CD4-positive, alpha-beta T cell treated with Interleukin-21 for 1 hour (primary cell): ENCODE data around the gene SLC16A3.

Source experiments
- DNase-seq: peaks from one replicate; pipeline ENCODE4 v3.0.0-alpha.2; 2020

Gene SLC16A3

GRCh38 chr17:82224666-82225065, 4.2 kb upstream of the SLC16A3 start:
- no peak for DNase-seq

DNA sequence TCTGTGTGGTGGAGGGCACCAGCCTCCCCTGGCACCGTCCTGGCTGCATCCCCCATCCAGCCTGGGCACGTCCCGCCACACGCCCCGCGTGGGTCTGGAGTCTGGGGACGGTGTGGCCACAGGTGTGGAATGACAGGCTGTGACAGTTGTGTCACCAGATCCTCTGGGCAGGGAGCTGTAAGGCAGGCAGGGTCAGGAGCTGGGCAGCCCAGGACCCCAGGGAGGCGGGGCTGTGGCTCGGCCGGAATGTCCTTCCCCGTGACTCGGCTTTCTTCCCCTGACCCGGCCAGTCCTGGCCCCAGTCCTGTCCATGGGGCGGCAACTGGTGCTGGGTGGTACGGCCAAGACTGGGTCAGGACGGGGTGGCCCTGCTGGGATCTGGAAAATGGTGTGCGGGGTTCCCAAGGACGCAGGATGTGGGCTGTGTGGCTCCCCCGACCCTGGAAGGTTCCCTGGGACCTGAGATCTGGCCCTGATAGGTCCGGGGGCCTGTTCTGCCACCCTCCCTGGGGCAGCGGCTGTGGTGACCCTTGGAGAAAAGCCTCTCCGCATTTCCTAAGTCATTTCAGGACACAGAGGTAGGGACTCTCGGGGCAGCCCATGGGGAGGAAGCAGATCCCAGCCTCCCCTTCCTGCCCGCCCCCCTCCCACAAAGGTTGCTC, 3.3 kb upstream of the SLC16A3 start:
- no peak for DNase-seq

DNA sequence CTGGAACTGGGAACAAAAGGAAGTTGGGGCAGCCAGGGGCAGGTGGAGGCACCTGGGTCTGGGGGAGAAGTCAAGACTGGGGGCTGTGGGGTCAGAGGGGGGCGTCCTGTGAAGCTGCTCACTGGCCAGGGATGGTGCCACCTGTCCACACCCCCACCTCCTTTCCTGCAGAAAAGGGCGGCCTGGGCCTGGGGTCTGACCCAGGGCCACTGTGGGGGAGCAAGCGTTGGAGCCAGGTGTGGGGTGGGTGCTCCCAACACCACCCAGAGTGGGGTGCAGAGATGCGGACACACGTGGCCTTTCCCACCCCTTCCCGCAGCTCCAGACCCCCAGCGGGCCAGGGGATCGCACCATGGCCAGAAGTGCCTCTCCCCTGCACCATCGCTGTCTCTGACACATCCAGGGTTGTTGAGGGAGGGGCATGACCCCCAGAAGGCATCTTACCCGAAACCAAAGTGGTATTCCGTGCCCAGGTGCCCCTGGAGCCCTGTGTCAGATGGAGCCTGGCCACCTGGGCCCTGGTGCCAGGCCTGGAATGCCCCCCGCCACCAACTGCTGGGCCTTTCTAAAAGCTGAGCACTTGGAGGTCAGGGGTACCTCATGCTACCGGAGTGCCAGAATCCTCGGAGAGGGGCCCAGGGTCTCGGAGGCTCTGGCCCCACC, 2.6 kb upstream of the SLC16A3 start:
- no peak for DNase-seq

DNA sequence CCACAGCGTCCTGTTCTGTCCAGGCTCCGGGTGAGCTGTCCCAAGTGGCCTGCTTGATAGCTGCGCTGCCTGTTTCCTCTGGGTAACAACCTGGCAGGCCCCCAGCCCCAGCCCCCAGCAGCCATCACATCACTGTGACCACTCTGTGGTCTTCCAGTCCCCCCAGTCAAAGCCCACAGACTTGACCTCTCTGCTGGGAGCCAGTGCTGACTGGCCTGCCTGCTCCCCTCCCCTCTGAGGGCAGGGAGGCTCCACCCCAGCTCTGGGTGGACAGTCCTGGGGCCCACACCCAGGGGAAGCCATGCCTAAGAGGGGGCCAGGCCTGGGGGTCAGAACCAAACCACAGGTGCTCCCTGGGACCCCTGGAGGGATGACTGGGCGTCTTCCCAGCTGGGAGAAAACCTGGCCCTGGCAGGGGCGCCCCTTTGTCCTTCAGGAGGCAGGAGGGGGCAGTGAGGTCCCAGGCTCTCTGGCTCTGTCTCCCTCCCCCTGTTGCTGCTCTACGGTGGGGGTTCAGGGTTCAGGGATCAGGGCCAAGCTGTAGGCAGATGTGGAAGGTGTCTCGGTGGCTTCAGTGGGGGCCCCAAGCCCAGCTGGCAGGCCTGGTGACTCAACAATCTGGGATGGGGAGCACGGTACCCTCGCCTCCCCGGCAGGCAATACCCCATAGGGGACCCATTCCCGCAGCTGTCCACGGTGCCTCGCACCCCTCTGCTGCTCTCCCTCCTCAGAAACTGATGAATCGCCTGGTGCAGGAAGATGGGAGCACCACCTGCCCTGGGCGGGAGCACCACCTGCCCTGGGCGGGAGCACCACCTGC, 1.8 kb upstream of the SLC16A3 start:
- no peak for DNase-seq

- no peak for DNase-seq
These were observed 1.1 kb upstream of the SLC16A3 start for GRCh38 chr17:82227629-82228277.

GRCh38 chr17:82228278-82228841, 482 bp upstream of the SLC16A3 start:
- DNase-seq, result peak; percentile 75

DNA sequence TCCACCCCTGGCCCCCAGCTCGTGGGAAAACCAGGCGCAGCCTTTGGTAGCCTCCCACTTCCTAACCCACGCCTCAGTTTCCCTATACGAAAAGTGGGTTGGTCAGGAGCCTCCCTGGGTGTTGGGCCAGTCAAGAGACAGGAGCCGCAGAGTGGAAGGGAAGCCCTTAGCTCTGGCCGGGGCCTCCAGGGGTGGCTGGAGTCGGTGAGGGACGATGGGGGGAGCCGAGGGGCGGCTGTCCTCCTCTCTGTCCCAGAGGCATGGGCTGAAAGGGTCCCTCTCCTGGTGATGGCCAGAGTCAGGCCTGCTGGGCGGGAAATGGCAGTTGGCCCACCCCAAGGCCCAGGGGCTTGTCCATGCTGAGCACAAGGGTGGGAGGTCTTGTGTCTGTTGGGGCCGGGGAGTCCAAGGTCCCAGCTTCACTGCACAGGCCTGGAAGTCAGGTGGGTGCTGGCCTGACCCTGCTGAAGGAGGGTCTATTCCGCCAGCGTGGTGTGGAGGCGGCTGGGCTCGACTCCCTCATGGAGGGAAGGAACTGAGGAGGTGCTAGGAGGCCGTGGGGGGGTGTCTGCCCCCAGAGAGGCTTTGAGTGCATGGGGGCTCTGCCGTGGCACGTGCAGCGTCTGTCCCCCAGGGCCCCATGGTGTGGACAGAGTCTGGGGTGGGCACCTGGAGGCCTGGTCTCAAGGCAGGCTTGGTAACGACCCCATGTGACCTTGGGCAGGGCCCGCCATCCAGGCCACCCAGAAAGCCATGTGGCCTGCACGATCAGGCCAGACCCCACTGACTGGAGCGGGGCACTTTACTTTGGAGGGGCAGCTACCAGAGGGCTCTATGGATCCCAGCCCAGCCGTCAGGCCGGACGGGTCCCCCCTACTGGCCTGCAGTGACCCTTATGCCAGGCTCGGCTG, 1.1 kb downstream of the SLC16A3 start:
- no peak for DNase-seq

DNA sequence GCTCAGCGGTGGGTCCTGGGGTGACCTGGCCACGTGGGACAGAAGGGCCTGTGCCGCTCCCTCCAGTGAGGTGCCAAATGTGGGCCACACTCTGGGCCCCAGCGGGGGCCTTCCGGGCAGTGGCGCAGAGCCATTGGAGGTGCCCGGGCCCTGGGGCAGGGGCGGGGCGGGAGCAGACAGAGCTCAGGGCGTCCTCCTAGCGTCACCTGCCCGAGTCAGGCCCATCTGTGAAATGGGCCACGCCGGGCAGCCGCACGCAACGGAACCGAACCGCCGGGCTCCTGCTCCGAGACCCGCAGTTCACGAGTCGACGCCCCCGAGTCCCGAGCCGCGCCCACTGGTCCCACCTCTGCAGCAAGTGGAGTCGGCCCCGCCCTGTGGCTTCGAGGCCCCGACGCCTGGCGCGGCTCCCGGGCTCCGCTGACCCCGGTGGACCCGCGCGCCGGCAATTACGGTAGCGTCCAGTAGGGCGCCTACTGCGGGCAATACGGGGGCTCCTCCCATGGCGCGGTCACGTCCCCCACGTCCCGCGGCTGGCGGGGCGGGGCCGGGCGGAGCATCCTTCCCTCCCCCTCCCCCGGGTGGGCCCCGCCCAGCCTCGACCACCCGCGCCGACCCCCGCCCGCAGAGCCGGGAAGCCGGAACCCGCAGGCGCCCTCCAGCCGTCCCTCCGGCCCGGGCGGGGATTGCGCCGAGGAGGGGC, 1.9 kb downstream of the SLC16A3 start:
- DNase-seq, result peak; percentile 73

DNA sequence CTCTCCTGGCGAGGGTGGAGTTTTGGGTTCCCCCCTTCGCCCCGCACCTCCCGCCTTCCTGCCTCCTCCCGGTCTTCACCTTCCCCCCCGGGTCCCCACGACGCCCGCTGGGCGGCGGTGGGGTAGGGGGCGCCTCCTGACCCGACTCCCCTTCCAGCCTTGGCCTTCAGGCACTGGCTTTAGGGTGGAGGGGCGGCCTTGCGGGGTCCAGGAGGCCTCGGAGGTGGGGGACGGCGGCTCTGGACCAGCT, 2.4 kb downstream of the SLC16A3 start:
- no peak for DNase-seq

DNA sequence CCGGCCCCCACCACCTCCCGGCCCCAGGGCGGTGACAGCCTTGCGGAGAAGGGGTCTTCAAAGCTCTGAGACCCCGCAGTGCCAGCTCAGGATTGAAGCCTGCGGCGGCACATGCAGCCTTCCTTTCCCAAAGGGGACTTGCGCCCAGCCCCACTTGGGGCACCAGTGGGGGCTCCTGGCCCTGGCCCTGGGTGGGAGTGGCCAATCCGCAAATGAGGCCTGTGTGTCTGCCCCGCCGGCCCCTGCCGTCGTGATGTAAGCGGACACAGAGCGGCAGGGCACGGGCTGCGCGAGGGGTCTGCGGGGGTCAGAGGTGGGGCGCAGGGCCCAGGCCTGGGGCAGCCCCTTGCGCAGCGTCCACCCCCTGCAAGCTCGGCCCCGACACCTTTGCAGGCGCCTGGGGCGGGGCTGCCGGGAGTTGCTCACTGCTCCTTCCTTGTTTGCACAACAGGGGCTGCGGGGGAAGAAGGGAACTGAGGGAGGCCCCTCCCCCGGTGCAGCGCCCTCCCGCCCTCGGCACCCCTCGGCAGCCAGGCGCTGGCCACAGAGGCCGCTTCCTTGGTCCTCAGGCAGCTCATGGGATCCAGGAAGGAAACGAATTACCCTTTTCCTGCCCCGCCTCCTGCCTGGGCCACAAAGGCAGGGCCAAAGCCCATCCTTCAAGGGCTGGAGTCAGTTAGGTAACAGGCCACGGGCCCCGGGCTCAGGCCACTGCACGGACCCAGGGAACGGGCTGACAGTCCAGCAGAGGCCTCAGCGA, 2.9 kb downstream of the SLC16A3 start:
- peak; percentile 42 for DNase-seq

- no peak for DNase-seq
These were observed 3.5 kb downstream of the SLC16A3 start for GRCh38 chr17:82232322-82232820.

GRCh38 chr17:82232876-82233785, 4.3 kb downstream of the SLC16A3 start:
- no peak for DNase-seq

DNA sequence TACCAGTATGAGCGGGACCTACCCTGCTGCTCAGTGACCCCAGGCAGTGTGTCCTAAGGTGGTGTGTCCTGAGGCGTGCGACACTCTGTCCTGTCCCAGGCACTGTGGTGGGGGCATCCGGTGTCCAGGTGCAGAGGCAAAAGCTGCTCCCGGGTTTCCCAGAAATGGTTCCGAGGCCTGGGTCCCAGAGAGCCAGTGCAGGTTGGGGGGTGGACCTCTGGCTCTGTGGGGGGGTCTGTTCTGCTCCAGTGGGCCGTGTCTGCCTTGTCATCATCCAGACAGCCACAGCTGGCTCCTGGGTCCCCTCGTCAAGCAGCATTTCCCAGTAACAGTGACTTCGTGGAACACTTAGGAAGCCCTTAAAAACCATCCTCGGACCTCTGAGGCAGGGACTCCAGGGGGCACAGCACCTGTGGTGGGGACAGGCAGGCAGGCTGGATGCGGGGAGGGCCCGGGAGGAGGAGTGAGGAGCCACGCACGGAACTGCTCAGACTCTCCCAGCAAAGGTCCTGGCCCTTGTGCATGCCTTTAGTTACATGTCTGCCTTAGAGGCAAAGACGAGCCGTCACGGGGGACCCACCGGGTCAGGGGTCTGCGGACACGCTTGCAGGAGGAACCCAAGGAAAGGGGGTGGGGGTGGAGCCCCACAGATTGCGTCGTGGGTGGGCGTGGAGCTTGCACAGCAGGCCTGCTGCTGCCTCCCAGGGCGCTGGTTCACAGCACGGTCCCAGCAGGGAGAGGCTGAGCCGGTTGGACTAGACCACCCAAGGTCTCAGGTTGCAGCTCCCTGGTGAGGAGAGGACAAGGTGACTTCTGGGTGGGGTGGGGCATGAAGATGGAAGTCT, 5.6 kb downstream of the SLC16A3 start:
- DNase-seq, result no peak

GRCh38 chr17:82235056-82235774, 6.4 kb downstream of the SLC16A3 start:
- no peak for DNase-seq

DNA sequence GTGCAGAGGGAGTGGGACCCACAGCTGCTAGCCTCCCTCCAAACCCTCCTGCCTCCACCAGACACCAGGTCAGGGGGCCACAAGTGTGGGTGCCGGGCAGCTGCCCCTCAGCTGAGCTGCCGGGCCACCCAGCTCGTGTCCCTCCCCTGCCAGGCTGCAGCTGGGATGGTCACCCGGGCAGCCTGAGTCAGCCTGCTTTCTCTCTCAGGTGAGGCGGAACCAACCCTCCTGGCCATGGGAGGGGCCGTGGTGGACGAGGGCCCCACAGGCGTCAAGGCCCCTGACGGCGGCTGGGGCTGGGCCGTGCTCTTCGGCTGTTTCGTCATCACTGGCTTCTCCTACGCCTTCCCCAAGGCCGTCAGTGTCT, 6.9 kb downstream of the SLC16A3 start:
- DNase-seq, result no peak

DNA sequence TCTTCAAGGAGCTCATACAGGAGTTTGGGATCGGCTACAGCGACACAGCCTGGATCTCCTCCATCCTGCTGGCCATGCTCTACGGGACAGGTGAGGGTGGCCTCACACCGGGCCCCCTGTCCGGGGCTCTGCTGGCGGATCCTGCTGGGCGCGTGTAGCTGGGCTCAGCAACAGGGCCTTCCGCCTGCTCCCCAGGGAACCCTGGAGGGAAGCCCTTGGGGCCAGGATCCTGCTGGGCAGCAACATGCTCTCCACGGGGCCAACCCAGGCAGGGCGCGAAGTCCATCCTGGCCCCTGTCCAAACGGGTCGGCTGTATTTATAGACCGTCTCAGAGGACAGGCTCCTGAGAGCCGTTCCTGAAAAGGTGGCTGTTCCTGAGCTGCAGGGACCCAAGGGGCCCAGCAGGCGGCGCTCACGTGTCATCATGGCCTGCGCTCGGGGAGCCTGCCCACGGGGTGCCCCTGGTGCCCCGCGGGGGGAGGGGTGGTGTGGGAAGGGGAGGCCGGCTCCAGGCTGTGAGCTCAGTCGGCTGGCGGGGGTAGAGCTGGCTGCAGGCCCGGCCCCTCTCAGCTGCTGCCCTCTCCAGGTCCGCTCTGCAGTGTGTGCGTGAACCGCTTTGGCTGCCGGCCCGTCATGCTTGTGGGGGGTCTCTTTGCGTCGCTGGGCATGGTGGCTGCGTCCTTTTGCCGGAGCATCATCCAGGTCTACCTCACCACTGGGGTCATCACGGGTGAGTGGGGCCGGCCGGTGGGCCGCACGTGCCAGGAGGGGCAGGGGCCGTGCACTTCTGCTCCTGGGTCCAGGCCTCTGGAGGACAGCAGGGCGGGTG, 7.5 kb downstream of the SLC16A3 start:
- peak; percentile 76 for DNase-seq
